Activated naive CD4-positive, alpha-beta T cell treated with anti-CD3 and anti-CD28 coated beads, Interleukin-2, amount 50 U/mL, for 72 hours (primary cell): Measurements from ENCODE around the gene IGF2BP2. TPM values are rescaled to one million over a fixed set of nuclear protein-coding genes. Genes with fewer than 3 reads are reported as not detected.
"Not testable (repeated sequence)": the region's sequence is repeated elsewhere in the genome, so short reads cannot be mapped to it uniquely, and the experiment has no call there.

Experiments
- ATAC-seq, 2 donors: fragments of 150-1000 bp; cut with Tn5 transposase; 2 replicates each; pipeline ENCODE4 v1.10.0; 2021; ENCODE audit warnings: mild to moderate bottlenecking in 2 of 2, moderate library complexity in 2 of 2
- DNase-seq, 2 donors: peaks; one replicate each; pipeline ENCODE4 v3.0.0; 2021 to 2022; ENCODE audit warnings: low spot score in 2 of 2
- H3K27ac Mint-ChIP-seq, 2 donors: one replicate each; pipeline ENCODE4 v1.8.0; 2022; ENCODE audit warnings: mild to moderate bottlenecking in 2 of 2, mixed read lengths in 2 of 2
- H3K36me3 Mint-ChIP-seq, 2 donors: one replicate each; pipeline ENCODE4 v1.8.0; 2022; ENCODE audit warnings: mixed read lengths in 2 of 2
- H3K9me3 Mint-ChIP-seq, 2 donors: one replicate each; pipeline ENCODE4 v1.8.0; 2022; ENCODE audit warnings: mixed read lengths in 2 of 2
- total RNA-seq, 2 donors: library from RNA; stranded (reverse); gene quantifications; one replicate each; pipeline ENCODE4 v1.2.3, GENCODE V29; 2022

Gene IGF2BP2
- total RNA-seq, 2 donors from 2014 or later, result 0.46 to 2.9 TPM

DNA sequence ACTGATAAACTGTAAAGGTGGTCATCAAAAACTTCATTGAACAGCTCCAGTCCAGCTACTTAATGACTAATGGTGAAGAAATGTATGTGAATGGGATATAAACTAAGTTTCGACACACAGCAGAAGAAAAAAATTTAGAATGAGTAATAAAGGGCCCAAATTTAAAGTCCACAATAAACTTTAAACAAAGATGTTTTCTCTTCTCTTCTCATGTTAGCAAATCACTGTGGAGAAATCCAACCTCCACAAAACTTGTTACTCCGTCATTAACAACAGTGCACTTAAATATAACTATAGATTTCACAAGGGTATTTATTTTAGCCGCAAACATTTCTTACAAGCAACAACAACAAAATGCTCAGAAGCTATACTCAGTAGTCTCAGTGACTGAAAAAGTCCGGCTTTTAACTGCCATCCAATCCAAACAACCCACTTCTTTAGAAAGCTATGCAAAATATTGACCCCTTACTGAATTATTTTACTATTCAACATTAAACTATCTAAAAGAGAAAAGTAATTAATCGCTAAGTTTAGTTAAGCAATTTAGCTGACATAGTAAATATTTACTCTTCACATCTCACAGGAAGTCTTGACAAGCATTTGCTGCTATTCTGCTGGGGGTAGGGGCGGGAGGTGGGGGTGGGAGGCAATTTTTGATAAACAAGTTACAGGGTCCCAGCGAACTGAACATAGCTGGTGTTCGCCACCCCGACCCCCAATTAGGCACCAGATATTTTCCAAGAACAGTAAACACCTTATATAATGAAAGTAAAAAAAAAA, 2.4 kb downstream of the IGF2BP2 start:
- DNase-seq (no peak), ATAC-seq (no peak)
- H3K27ac Mint-ChIP-seq, result no peak overlapping the region
- H3K36me3 Mint-ChIP-seq, result peaks cover 0 to 10% of the 10 kb centered on the region in 2 donors
- H3K9me3 Mint-ChIP-seq, result no peaks in the 10 kb centered on the region

DNA sequence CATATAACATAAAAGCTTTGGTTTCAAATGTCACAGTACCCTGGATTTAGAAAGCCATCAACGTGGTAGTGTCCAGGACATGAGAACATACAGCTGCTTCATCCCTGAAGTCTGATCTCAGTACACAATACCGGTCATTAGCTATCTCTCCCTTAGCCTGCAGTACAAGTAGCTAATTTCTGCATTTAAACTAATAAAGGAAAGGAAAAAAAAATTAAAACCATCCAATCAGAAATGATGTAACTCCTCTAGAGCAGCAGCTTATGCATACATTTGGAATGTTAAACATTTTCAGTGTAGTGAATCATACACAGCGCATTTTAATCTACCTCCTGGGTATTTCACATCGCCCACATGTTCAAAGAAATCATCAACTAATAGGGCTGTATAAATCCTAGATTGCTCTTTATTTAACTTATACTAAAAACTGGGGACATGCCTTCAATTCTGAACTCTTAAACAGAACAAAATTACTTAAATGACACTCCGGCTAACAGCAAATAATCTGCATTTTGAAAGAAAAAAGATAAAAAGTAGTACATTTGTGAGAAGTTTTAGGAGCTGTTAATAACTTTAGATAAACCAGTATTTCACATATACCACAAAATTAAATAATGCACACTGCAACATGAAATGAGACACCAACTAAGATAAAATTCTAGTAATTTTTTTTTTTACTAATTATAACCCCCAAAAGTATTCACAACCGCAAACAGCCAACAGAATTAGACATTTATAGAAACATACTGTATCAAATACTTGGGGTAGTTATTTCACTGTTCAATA, 3.7 kb downstream of the IGF2BP2 start:
- H3K27ac Mint-ChIP-seq, result no peak overlapping the region
- H3K36me3 Mint-ChIP-seq, result no peaks in the 10 kb centered on the region
- ATAC-seq (no peak), DNase-seq (no peak)
- no peaks in the 10 kb centered on the region for H3K9me3 Mint-ChIP-seq

DNA sequence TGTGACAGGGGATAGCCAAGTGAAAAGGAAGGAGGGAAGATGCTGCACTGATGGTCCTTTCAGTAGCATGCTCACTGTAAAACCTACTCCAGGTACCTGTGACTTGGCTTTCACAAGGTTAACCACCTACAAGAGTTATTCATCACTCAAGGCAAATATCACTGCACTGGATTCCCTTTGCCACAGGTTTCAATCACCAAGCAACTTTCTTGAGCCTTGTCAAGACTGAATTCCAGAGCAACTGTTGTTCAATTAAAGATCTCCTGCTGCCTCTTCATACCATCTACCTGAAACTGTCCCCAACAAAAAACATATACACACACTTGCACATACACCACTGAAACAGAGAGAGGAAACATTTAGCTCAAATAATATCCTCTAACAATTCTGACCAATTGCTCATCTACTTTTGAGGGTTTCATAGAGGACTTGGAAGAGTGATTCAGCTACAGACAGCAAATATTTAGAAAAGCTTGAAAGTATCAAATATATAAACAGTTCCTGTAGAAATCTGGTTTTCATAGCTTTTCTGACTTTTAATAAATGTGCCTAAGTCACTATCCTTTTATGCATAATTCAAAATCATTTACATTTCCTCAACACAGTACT, 6.5 kb downstream of the IGF2BP2 start:
- no peaks in the 10 kb centered on the region for H3K9me3 Mint-ChIP-seq
- ATAC-seq (no peak), DNase-seq (no peak)
- H3K36me3 Mint-ChIP-seq, result no peaks in the 10 kb centered on the region
- H3K27ac Mint-ChIP-seq, result no peak overlapping the region

DNA sequence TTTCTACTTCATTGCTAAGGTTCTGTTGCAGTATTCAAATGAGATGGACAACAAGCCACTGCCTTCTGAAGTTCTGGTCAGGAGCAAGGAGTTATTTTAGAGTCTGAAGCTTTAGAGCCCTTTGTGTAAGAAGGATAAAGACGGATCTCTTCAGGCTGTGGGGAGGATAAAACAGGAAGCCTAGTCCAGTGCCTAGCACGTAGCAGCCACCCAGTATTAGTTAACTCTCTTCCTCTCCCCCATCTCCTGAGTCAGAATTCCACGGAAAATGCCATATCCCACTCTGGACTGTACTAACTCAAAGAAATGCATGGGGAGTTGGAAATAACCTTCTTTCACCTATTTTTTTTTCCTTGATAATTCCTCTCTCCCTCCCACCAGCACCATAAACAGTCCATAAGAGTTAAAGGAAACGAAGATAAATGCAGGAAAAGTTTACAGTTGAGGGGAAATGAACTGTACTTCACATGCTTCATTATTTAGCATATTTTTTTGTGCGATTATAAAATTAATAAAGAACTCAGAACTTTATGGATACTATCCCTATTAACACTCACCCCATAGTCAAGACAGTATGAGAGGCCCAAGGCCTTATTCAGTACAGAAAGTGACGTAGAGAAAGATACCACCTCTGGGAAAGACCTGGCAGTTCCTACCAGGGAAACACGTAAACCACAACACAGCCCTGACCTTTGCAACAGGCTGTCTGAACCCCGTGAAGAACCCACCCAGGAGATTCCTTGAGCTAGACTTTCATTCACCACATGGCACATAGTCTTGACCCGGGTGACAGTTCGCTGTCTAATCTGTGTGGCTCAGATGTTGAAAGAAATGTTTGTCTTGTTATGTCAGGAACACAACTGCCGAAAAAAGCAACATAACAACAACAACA, 9.2 kb downstream of the IGF2BP2 start:
- H3K36me3 Mint-ChIP-seq, result no peaks in the 10 kb centered on the region
- H3K9me3 Mint-ChIP-seq, result no peaks in the 10 kb centered on the region

DNA sequence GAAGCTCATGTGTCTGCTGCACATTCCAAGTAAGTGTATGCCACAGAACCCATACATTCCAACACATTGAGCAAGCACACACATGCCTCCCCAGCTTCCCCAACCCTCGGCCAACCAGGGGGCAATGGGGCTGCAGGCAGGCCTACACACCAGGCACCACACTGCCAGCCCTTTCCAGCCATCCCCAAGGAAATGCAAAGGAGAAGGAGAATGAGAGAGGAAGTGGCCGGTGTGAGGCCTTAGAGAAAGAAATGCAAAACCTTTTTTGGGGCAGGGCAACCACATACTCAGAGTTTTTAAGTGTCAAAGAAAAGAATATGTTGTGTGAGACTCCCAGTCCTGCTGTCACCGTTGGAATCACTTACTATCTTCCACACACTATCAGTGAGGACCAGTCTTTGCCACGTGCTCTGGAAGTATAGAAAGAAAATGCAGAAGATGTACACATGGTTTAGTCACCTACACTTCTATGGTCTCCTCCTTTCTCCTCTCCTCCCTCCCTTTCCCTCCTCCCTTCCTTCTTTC, 11.1 kb downstream of the IGF2BP2 start:
- H3K36me3 Mint-ChIP-seq, result no peaks in the 10 kb centered on the region
- H3K27ac Mint-ChIP-seq, result no peak overlapping the region
- ATAC-seq (no peak), DNase-seq (no peak)
- H3K9me3 Mint-ChIP-seq, result no peaks in the 10 kb centered on the region

More for the DNA sequence above, 9.2 kb downstream of the IGF2BP2 start:
- H3K27ac Mint-ChIP-seq, result no peak overlapping the region
- no peak for DNase-seq
- no peak for ATAC-seq

DNA sequence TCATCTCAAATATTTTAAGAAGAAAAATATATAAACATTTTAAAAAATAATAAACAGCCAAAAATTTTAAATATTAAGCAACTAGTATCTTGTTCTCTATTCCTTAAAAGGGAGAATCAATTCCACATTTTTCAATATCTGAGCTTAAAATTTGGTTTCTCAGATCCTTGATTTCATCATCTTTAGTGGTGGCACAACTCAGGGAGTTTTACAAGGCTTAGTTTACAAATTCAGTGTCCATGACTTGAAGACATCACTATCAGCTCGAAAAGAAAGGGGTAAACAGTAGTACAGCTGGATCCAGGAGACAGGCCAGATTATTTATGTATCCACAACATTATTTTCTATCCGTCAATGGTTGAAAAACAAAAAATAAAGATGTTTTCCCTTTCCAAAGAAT, 11.6 kb downstream of the IGF2BP2 start:
- H3K36me3 Mint-ChIP-seq, result no peaks in the 10 kb centered on the region
- no peak for ATAC-seq
- DNase-seq, result no peak
- H3K27ac Mint-ChIP-seq, result no peak overlapping the region
- no peaks in the 10 kb centered on the region for H3K9me3 Mint-ChIP-seq

DNA sequence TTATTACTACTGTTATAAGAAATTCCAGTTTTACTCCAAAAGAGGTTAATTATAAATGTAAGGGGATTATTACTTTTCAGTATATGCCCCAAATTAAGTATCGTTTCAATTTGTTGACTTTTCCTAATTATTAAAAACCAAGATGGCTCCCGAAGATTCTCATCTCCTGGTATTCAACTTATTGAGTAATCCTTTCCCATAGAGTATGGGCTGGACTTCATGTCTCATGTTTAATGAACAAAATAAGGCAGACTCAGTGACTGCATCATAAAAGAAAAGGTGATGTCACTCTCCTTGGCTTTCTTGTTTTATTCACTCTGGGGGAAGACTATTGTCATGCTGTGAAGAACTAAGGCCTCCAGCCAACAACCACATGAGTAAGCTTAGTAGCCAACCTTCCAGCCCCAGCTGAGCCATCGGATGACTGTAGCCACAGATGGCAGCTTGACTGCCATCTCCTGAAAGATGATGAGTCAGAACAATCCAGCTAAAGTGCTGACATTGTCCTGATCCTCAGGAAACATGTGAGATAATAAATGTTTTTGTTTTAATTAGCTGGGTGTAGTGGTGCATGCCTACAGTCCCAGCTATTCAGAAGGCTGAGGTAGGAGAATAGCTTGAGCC, 17.3 kb downstream of the IGF2BP2 start:
- H3K36me3 Mint-ChIP-seq, result no peaks in the 10 kb centered on the region
- DNase-seq (no peak), ATAC-seq (no peak)
- no peak overlapping the region for H3K27ac Mint-ChIP-seq
- H3K9me3 Mint-ChIP-seq, result no peaks in the 10 kb centered on the region

DNA sequence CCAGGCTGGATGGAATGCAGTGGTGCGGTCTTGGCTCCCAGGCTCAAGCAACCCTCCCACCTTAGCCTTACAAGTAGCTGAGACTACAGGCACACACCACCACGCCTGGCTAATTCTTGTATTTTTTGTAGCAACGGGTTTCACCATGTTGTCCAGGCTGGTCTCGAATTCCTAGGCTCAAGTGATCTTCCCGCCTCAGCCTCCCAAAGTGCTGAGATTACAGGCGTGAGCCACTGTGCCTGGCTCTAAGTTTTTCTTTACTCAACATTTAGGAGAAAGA, 26.1 kb downstream of the IGF2BP2 start:
- not testable (repeated sequence) for ATAC-seq, H3K27ac Mint-ChIP-seq, H3K36me3 Mint-ChIP-seq, H3K9me3 Mint-ChIP-seq, DNase-seq

DNA sequence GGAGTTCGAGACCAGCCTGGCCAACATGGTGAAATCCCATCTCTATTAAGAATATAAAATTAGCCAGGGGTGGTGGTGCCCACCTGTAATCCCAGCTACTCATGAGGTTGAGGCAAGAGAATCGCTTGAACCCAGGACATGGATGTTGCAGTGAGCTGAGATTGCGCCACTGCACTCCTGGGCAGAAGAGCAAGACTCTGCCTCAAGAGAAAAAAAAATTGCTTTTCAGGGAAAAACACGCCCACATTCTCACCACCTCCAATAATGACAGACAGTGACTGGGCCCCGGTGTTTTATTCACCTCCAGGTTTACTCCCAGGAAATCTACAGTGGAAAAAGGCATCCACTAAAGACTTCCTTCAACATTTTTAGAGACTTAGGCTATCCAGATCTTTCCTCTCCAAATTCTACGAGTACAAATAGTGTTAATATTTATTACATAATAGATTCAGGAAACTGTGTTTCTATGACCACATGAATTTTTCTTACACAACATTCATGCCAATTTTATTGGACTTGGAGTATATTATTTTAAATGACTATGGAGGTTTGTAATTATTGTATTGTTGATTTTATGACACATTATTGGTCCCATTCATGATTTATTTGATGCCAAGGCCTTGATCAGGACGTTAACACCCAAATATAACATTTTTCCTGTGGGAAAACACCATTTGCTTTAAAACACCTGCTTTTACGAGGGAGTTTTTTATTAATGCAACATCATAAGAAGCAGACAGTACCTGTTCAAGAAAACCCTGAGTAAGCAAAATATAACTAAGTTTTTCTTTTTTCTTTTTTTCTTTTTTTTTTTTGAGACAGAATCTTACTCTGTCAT, 26.6 kb downstream of the IGF2BP2 start:
- no peaks in the 10 kb centered on the region for H3K9me3 Mint-ChIP-seq
- no peaks in the 10 kb centered on the region for H3K36me3 Mint-ChIP-seq
- no peak overlapping the region for H3K27ac Mint-ChIP-seq
- DNase-seq, result no peak
- no peak for ATAC-seq

DNA sequence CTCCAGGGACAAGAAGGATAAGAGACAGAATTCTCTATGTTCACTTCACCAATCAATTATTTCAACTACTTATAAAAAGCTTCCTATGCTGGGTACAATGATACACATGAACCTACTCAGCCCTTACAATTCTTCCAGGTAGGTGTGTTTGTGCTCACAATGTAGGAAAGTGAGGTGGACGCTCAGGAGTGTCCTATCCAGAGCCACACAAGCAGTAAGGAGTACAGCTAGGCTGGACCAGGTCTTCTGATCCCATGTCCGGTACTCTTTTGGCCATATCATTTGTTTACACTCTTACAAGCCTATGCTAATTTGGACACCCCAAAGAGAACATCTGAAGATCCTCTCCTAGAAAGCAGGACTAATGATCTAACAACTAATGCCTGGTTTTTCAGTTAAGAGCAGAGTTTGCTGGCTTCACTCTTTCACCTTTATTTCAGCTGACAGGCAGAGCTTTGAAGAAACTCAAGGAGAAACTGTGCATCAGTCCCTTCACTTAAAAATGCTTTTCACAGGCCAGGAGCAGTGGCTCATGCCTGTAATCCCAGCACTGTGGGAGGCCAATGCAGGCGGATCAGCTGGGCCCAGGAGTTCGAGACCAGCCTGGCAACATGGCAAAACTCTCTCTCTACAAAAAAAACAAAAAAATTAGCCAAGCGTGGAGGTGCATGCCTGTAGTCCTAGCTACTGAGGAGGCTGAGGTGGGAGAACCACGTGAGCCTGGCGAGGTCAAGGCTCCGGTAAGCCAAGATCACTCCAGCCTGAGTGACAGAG, 27.5 kb downstream of the IGF2BP2 start:
- H3K9me3 Mint-ChIP-seq, result no peaks in the 10 kb centered on the region
- H3K36me3 Mint-ChIP-seq, result no peaks in the 10 kb centered on the region
- DNase-seq (no peak), ATAC-seq (no peak)
- H3K27ac Mint-ChIP-seq, result no peak overlapping the region

DNA sequence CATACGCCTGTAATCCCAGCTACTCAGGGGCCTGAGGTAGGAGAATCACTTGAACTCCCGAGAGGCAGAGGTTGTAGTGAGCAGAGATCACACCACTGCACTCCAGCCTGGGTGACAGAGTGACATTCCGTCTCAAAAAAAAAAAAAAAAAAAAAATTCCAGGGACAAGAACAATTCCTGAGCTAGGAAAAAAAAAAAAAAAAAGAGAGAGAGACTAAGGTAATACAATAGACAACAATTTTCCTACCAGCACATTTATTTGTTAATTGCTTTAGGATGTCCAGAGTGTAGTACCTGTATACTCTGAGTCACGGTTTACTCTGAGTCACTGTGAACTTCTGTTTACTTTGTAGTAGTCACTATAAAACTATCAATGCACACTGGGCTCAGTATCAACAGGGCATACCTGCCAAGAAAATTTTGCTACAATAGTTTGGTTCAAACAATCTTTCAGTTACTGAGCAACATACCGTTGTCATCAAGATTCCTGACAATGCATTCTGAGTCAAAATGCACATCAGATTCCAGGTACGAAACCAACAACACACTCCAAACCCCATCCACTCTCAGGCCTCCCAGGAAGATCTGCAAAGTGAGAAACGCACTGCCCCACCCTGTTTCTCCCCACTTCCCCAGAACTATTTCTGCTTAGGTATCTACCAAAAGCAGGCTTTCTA, 28.3 kb downstream of the IGF2BP2 start:
- Mint-ChIP-seq H3K36me3 (no peaks in the 10 kb centered on the region), H3K27ac (no peak overlapping the region)
- peak in 1 of 2 donors; percentile 77 for ATAC-seq

DNA sequence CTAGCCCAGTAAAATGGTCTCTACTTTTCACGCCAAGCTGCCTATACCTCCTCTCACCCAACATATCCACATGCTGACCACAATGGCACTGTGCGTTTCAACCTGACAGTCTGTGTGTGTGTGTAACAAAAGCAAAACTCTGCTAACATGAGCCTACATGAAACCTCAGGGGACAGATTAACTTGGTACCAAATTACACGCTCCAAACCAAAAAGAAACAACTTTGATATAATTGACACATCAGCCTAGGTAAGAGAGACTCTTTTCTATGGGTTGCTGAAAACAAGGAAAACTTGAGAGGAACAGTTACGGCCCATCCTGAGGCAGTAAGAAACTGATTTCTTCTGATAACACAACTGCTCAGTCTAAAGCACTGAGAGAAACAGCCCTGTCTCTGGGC, 31.5 kb downstream of the IGF2BP2 start:
- ATAC-seq, result no peak
- H3K27ac Mint-ChIP-seq, result no peak overlapping the region
- no peak for DNase-seq
- no peaks in the 10 kb centered on the region for H3K9me3 Mint-ChIP-seq
- H3K36me3 Mint-ChIP-seq, result no peaks in the 10 kb centered on the region

More for the DNA sequence above, 28.3 kb downstream of the IGF2BP2 start:
- no peaks in the 10 kb centered on the region for H3K9me3 Mint-ChIP-seq
- DNase-seq, result no peak

DNA sequence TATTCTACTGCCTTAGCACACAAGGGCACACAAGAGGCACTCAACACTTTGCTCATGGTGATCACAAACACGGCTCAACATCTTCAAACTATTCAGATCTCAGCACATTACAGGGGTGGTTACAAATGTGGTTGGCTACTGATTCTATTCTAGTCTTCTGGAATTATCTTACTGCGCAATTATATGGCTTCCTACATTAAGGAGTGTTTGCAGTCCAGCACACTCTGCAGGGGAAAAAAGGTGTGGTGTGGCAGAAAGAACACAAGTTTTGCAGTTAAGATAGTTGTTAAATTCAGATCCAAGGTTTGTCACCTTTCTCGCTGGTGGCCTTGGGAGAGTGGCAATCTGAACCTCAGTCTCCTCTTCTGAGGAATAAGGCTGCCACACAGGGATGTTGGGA, 31.9 kb downstream of the IGF2BP2 start:
- ATAC-seq (no peak), DNase-seq (no peak)
- Mint-ChIP-seq H3K36me3 (no peaks in the 10 kb centered on the region), H3K9me3 (no peaks in the 10 kb centered on the region), H3K27ac (no peak overlapping the region)
